ENCODE data around the gene KANSL1. TPM values are rescaled to one million over a fixed set of nuclear protein-coding genes. Genes with fewer than 3 reads are reported as not detected.

KANSL1 gene
- total and polyA plus RNA-seq, 2 experiments from 2014 or later = 49.0 to 206 TPM

- TF ChIP-seq ETS1 (IDR thresholded peaks at IDR 0.05) = no peak
- no peak for TF ChIP-seq ZNF331 (CRISPR knock-in tag; IDR thresholded peaks at IDR 0.05; ENCODE audit: low read depth)
- no peak for TF ChIP-seq REST (IDR thresholded peaks at IDR 0.05; ENCODE audit: unreplicated experiment)
- no peak for TF ChIP-seq NANOG (IDR thresholded peaks at IDR 0.05; ENCODE audit: borderline replicate concordance)
- no peak for TF ChIP-seq CREB1 (CRISPR knock-in tag; IDR thresholded peaks at IDR 0.05; ENCODE audit: low read depth)
- TF ChIP-seq EZH2 (IDR thresholded peaks at IDR 0.05; ENCODE audit: low read depth, unreplicated experiment) = no peak
Measured at GRCh38 chr17:46144246-46144645, 49.0 kb downstream of the KANSL1 start (continued).

GRCh38 chr17:46143827-46144236, 49.4 kb downstream of the KANSL1 start:
- H3K36me3 Mint-ChIP-seq (ENCODE audit: low read depth) = peaks cover 3% of the 10 kb centered on the region; the same call in 1 of the 3 replicates
- Histone ChIP-seq H3K36me3 (ENCODE audit: insufficient read depth) (no peaks in the 10 kb centered on the region), H3K9me2 (ENCODE audit: insufficient read depth) (no peaks in the 10 kb centered on the region), H3K4me3 (no peak overlapping the region), H3K27me3 (ENCODE audit: insufficient read depth) (no peaks in the 10 kb centered on the region), H3K4me1 (ENCODE audit: insufficient read depth) (peaks cover 67% of the 10 kb centered on the region), H4K20me1 (replicated peaks; ENCODE audit: insufficient read depth) (peaks cover 81% of the 10 kb centered on the region), H3K4me2 (0 out of 2 replicates have a peak overlapping the region, but pooled peaks have one; percentile 4), H3F3A (replicated peaks; ENCODE audit: low read depth) (no peaks in the 10 kb centered on the region), H2AFZ (no peak overlapping the region), H3K79me2 (replicated peaks; ENCODE audit: insufficient read depth) (peaks cover 98% of the 10 kb centered on the region), H3K27ac (ENCODE audit: low read depth) (peak overlapping the region; percentile 2; the same call in 1 of the 2 replicates)
- ATAC-seq = no peak
- no peak for DNase-seq (ENCODE audit: low spot score)
- no peaks in the 10 kb centered on the region for H3K9me3 Mint-ChIP-seq
- peaks cover 68% of the 10 kb centered on the region for H3K4me1 Mint-ChIP-seq
- H3K27me3 Mint-ChIP-seq (ENCODE audit: insufficient read depth, low read depth, poor library complexity) = peaks cover 4% of the 10 kb centered on the region
- H3K27ac Mint-ChIP-seq = peak overlapping the region; percentile 34
- H3K4me3 Mint-ChIP-seq = no peak overlapping the region
- no peak for TF ChIP-seq EZH2 (IDR thresholded peaks at IDR 0.05; ENCODE audit: low read depth, unreplicated experiment)
- TF ChIP-seq REST (IDR thresholded peaks at IDR 0.05; ENCODE audit: unreplicated experiment) = no peak
- no peak for TF ChIP-seq NANOG (IDR thresholded peaks at IDR 0.05; ENCODE audit: borderline replicate concordance)
- no peak for TF ChIP-seq STAT1 (IDR thresholded peaks at IDR 0.05; ENCODE audit: unreplicated experiment)
- no peak for TF ChIP-seq JUNB (IDR thresholded peaks at IDR 0.05; ENCODE audit: unreplicated experiment)
- no peak for TF ChIP-seq CREB1 (CRISPR knock-in tag; IDR thresholded peaks at IDR 0.05; ENCODE audit: low read depth)
- no peak for TF ChIP-seq ZNF331 (CRISPR knock-in tag; IDR thresholded peaks at IDR 0.05; ENCODE audit: low read depth)
- no peak for TF ChIP-seq ETS1 (IDR thresholded peaks at IDR 0.05)
- TF ChIP-seq EZH2phosphoT487 (IDR thresholded peaks at IDR 0.05; ENCODE audit: unreplicated experiment) = no peak
- TF ChIP-seq POLR2AphosphoS5 (IDR thresholded peaks at IDR 0.05; ENCODE audit: low read depth) = no peak
- TF ChIP-seq CTCF (conservative IDR thresholded peaks at IDR 0.05; ENCODE audit: low read depth in 2 of 2) = no peak
